ENCODE data around the gene IRF6. TPM values are rescaled to one million over a fixed set of nuclear protein-coding genes. Genes with fewer than 3 reads are reported as not detected.

The IRF6 gene
- total and polyA plus RNA-seq, 2 of the 8 experiments (the other 6 are each of a cell fraction or from before 2014, with no cell fraction given): 9.6 to 13.4 TPM

GRCh38 chr1:209774592-209774991, 31.4 kb downstream of the IRF6 start:
- H2AK5ac ChIP-seq (ENCODE audit: low read depth, low read length): no peak overlapping the region
- no peak overlapping the region for H2BK12ac ChIP-seq (ENCODE audit: low read depth, low read length)
- no peak overlapping the region for H3K4ac ChIP-seq (replicated peaks; ENCODE audit: insufficient read length, low read depth, low read length)
- H4K91ac ChIP-seq (replicated peaks; ENCODE audit: insufficient read length, low read length): no peak overlapping the region
- no peak overlapping the region for H2BK20ac ChIP-seq (ENCODE audit: low read length)
- WGBS, 2 experiments (ENCODE audit: extremely low coverage in 1 of 2, insufficient coverage in 1 of 2, insufficient read length in 1 of 2, insufficient replicate concordance in 2 of 2, low coverage in 1 of 2, low lambda C conversion rate in 2 of 2, missing lambda C conversion rate in 1 of 2): 73% methylated on average over 1 of the region's 1 CpG; no CpG with 5 or more reads in 1 of the 2 experiments
- no peak overlapping the region for H4K5ac ChIP-seq (ENCODE audit: insufficient read length, low read depth, low read length)
- FAIRE-seq: no peak
- no peak overlapping the region for H3K56ac ChIP-seq (replicated peaks; ENCODE audit: insufficient read length, low read depth, low read length)
- H3K79me1 ChIP-seq (ENCODE audit: low read depth, low read length): no peaks in the 10 kb centered on the region
- no peak for DNase-seq (ENCODE audit: low read depth in 1 of 2, low spot score in 2 of 2)
- no peak overlapping the region for H4K8ac ChIP-seq (ENCODE audit: extremely low read depth, insufficient read depth, low read length)
- H3K27ac ChIP-seq (ENCODE audit: low read depth, low read length): no peak overlapping the region
- peaks cover 0 to 2% (median 0%) of the 10 kb centered on the region in 4 experiments; a peak in 1 of 7 replicates for H3K27me3 ChIP-seq (replicated peaks in 1 of 4; ENCODE audit: control insufficient read depth in 3 of 4, extremely low read depth in 1 of 4, insufficient read depth in 3 of 4, low read length in 3 of 4)
- H2BK5ac ChIP-seq (ENCODE audit: low read depth, low read length): no peak overlapping the region
- H3K18ac ChIP-seq (ENCODE audit: extremely low read depth, low read length): no peak overlapping the region
- no peak overlapping the region for H3K14ac ChIP-seq (ENCODE audit: insufficient read length)
- H3K9me3 ChIP-seq (ENCODE audit: insufficient read depth in 2 of 2, low read depth in 1 of 2, low read length in 1 of 2): peaks cover 5 to 8% of the 10 kb centered on the region in 2 experiments; a peak in 2 of 4 replicates
- no peaks in the 10 kb centered on the region for H3K79me2 ChIP-seq (ENCODE audit: control insufficient read depth in 1 of 2, insufficient read depth in 2 of 2, low read length in 2 of 2)
- H2BK15ac ChIP-seq (ENCODE audit: low read length): no peak overlapping the region
- H3K9ac ChIP-seq (replicated peaks in 1 of 4; ENCODE audit: extremely low read depth in 1 of 4, low read depth in 3 of 4, low read length in 3 of 4): no peak overlapping the region
- H3K4me1 ChIP-seq (replicated peaks in 1 of 4; ENCODE audit: control insufficient read depth in 3 of 4, insufficient read depth in 4 of 4, low read length in 3 of 4): no peaks in the 10 kb centered on the region
- H3K23me2 ChIP-seq (ENCODE audit: low read depth, low read length): peaks cover 13% of the 10 kb centered on the region; the same call in 1 of the 2 replicates
- H4K20me1 ChIP-seq (replicated peaks in 1 of 2; ENCODE audit: control insufficient read depth in 1 of 2, insufficient read depth in 2 of 2, low read length in 2 of 2): peaks cover 0 to 11% of the 10 kb centered on the region in 2 experiments
- ChIA-PET POLR2A (ENCODE audit: partially characterized antibody) (interaction anchor here (3.8 kb wide), 1 partner anchor 9 kb away, joined by 20 read pairs; the partner anchor contains the start of gene C1orf74), CTCF (ENCODE audit: partially characterized antibody) (interaction anchor here (0.9 to 3.1 kb wide), 4 partner anchors 9 to 49 kb away, joined by 3 to 13 read pairs (median 3); no protein-coding TSS in a partner anchor)
- H3K36me3 ChIP-seq (ENCODE audit: control insufficient read depth in 2 of 4, insufficient read depth in 4 of 4, low read length in 3 of 4): no peaks in the 10 kb centered on the region; a peak in 1 of 8 replicates
- H3K4me2 ChIP-seq (ENCODE audit: insufficient read depth in 1 of 2, low read depth in 2 of 2, low read length in 2 of 2): no peak overlapping the region
- no peak overlapping the region for H3K23ac ChIP-seq (ENCODE audit: insufficient read length)
- H2AFZ ChIP-seq (ENCODE audit: low read length): no peak overlapping the region
- no peak overlapping the region for H3K4me3 ChIP-seq (ENCODE audit: extremely low read depth in 1 of 4, insufficient read depth in 2 of 4, low read depth in 3 of 4, low read length in 4 of 4)
- H2BK120ac ChIP-seq (replicated peaks; ENCODE audit: low read depth, low read length): no peak overlapping the region
- TF ChIP-seq CBX8 (IDR thresholded peaks at IDR 0.05; ENCODE audit: borderline replicate concordance, low read depth, low read length): no peak
- TF ChIP-seq PHF8 (conservative IDR thresholded peaks at IDR 0.05; ENCODE audit: low read depth, low read length): no peak
- no peak for TF ChIP-seq BACH1 (IDR thresholded peaks at IDR 0.05; ENCODE audit: low read length)
- no peak for TF ChIP-seq USF2 (IDR thresholded peaks at IDR 0.05; ENCODE audit: low read length)
- no peak for TF ChIP-seq CREB1 (IDR thresholded peaks at IDR 0.05)
- no peak for TF ChIP-seq MAX (IDR thresholded peaks at IDR 0.05)
- TF ChIP-seq SP4 (IDR thresholded peaks at IDR 0.05; ENCODE audit: low read length): no peak
- no peak for TF ChIP-seq CTBP2 (IDR thresholded peaks at IDR 0.05; ENCODE audit: borderline replicate concordance, insufficient read depth, insufficient read length, low read length)
- no peak for TF ChIP-seq SIX5 (IDR thresholded peaks at IDR 0.05; ENCODE audit: low read depth, low read length)
- no peak for TF ChIP-seq TEAD4 (IDR thresholded peaks at IDR 0.05; ENCODE audit: low read depth, low read length)
- TF ChIP-seq CHD2 (IDR thresholded peaks at IDR 0.05; ENCODE audit: low read length): no peak
- TF ChIP-seq YY1 (IDR thresholded peaks at IDR 0.05; ENCODE audit: low read depth, low read length): no peak
- no peak for TF ChIP-seq CEBPB (IDR thresholded peaks at IDR 0.05; ENCODE audit: low read depth, low read length)
- no peak for TF ChIP-seq EZH2 (IDR thresholded peaks at IDR 0.05; ENCODE audit: low read depth, low read length, severe bottlenecking)

Data from H1 (cell line).